ENCODE measurements around the gene SLC25A15. TPM values are rescaled to one million over a fixed set of nuclear protein-coding genes. Genes with fewer than 3 reads are reported as not detected.

Gene SLC25A15
- total RNA-seq, 1 donor from 2014 or later, result 5.4 TPM

DNA sequence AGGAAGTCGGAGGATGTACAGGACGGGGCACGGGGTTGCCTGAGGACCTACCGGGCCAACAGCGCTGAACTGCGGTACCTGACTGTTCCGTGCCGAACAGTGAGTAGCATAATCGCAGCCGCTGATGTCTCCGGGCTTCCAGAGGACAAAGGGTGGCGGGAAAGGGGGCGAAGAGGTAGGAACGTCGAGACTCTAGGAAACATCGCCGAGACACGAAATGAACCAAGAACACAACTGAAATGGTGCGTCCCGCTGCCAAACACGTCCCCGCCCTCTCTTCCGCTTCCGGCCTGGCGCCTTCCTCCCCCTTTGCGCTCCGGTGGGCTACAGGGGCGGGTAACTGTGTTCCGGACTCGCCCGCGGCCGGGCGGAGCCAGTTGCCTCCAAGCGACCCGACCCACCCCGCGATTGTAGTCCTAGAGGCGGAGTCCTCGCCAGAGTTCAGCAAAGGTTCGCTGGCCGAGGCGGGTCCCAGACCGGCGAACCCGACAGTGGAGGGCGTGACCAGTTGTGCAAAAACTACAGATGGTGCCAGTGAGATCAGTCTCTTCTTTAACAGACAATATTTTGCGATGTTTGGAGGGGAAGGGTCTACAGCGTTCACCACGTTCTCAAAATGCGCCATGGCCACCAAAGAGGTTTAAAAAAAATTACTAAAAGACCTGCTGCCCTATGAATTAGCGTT lies 18.3 kb upstream of the SLC25A15 start, which contains the start of gene MRPS31:
MRPS31 (minus strand) TSS at position 257 of the 685 bp plus-strand sequence; CDS start at position 203, 54 bp downstream.
- TF ChIP-seq CTCF (IDR thresholded peaks at IDR 0.05; ENCODE audit: borderline replicate concordance), result peak; percentile 13
- Histone ChIP-seq H3K27me3 (ENCODE audit: low read depth) (no peaks in the 10 kb centered on the region), H3K36me3 (no peaks in the 10 kb centered on the region), H3K27ac (replicated peaks) (peak within 1 kb of the TSS; percentile 92), H3K4me3 (peak within 1 kb of the TSS; percentile 85), H3K4me1 (peaks cover 15% of the 10 kb centered on the region), H3K9me3 (replicated peaks) (no peaks in the 10 kb centered on the region)
- peak; percentile 96 for DNase-seq
- intact Hi-C loops (cut with micrococcal nuclease), result loop anchor here (10.0 kb wide), 1 partner anchor 1086 kb away; no protein-coding TSS in a partner anchor

DNA sequence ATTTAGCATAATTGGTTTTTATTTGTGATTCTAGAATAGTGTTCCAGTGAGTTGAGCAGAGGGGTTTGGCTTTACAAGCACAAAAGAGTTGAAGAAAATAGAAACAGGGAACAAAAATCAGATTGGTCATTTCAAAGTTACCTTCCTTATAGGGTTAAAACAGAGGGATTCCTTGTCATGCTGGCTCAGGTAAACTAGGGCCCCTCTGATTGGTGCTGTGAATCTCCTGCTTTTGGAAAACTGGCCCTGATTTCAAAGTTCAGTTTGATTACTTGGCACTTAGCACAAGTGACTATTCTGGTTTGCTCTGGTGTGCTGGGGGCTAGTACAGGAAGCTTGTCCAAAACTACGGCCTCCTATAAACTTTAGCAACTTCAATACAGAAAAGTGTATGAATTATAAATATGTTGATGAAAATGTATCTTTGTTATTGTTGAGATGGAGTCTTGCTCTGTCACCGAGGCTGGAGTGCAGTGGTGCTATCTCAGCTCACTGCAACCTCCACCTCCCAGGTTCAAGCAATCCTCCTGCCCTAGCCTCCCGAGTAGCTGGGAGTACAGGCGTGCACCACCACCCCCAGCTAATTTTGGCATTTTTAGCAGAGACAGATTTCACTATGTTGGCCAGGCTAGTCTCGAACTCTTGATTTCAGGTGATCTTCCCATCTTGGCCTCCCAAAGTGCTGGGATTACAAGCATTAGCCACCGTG lies 16.5 kb upstream of the SLC25A15 start:
- no peaks in the 10 kb centered on the region for H3K9me3 ChIP-seq (replicated peaks)
- H3K36me3 ChIP-seq, result no peaks in the 10 kb centered on the region
- H3K27me3 ChIP-seq (ENCODE audit: low read depth), result no peaks in the 10 kb centered on the region
- no peak overlapping the region for H3K4me3 ChIP-seq
- no peak for TF ChIP-seq CTCF (IDR thresholded peaks at IDR 0.05; ENCODE audit: borderline replicate concordance)
- no peak overlapping the region for H3K27ac ChIP-seq (replicated peaks)
- DNase-seq, result no peak
- intact Hi-C loops (cut with micrococcal nuclease), result loop anchor here (10.0 kb wide), 1 partner anchor 1088 kb away; no protein-coding TSS in a partner anchor
- H3K4me1 ChIP-seq, result peaks cover 15% of the 10 kb centered on the region

DNA sequence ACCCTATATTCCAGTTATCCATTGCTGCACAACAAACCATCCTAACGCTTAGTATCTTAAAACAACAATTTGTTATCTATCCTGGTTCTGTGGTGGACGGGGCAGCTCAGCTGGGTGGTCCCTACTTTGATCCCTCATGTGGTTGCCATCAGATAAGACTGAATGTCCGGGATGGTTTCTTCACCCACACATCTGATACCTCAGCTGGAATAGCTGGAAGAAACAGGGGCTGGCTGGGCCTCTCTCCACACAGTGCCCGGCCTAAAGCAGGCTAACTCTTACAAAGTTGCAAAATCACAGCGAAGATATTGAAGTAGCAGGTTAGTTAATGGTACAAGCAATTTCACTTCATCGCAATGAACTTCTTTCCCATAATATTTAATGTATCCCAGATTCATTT lies 14.7 kb upstream of the SLC25A15 start:
- Histone ChIP-seq H3K9me3 (replicated peaks) (no peaks in the 10 kb centered on the region), H3K4me1 (peaks cover 15% of the 10 kb centered on the region), H3K27me3 (ENCODE audit: low read depth) (no peaks in the 10 kb centered on the region), H3K36me3 (no peaks in the 10 kb centered on the region), H3K4me3 (no peak overlapping the region), H3K27ac (replicated peaks) (no peak overlapping the region)
- intact Hi-C loops (cut with micrococcal nuclease), result loop anchor here (10.0 kb wide), 1 partner anchor 1090 kb away; no protein-coding TSS in a partner anchor
- no peak for DNase-seq
- TF ChIP-seq CTCF (IDR thresholded peaks at IDR 0.05; ENCODE audit: borderline replicate concordance), result no peak

GRCh38 chr13:40776232-40776631 lies 13.2 kb upstream of the SLC25A15 start:
- Histone ChIP-seq H3K4me3 (no peak overlapping the region), H3K9me3 (replicated peaks) (no peaks in the 10 kb centered on the region), H3K36me3 (no peaks in the 10 kb centered on the region), H3K4me1 (peaks cover 15% of the 10 kb centered on the region), H3K27me3 (ENCODE audit: low read depth) (no peaks in the 10 kb centered on the region), H3K27ac (replicated peaks) (no peak overlapping the region)
- intact Hi-C loops (cut with micrococcal nuclease), result loop anchor here (10.0 kb wide), 1 partner anchor 1091 kb away; no protein-coding TSS in a partner anchor
- no peak for TF ChIP-seq CTCF (IDR thresholded peaks at IDR 0.05; ENCODE audit: borderline replicate concordance)
- no peak for DNase-seq

GRCh38 chr13:40776681-40777165 lies 12.7 kb upstream of the SLC25A15 start:
- Histone ChIP-seq H3K4me3 (no peak overlapping the region), H3K27ac (replicated peaks) (peak overlapping the region; percentile 3), H3K36me3 (no peaks in the 10 kb centered on the region), H3K27me3 (ENCODE audit: low read depth) (no peaks in the 10 kb centered on the region), H3K9me3 (replicated peaks) (no peaks in the 10 kb centered on the region), H3K4me1 (peaks cover 10% of the 10 kb centered on the region)
- TF ChIP-seq CTCF (IDR thresholded peaks at IDR 0.05; ENCODE audit: borderline replicate concordance), result no peak
- intact Hi-C loops (cut with micrococcal nuclease), result loop anchor here (10.0 kb wide), 1 partner anchor 1092 kb away; no protein-coding TSS in a partner anchor
- DNase-seq, result no peak
